Chondrocyte (in vitro differentiated cells): ENCODE data around the gene LCNL1. TPM values are rescaled to one million over a fixed set of nuclear protein-coding genes. Genes with fewer than 3 reads are reported as not detected.

ENCODE experiments used
- DNase-seq: peaks from one replicate; pipeline ENCODE4 v3.0.0; 2021; ENCODE audit warnings: mixed read lengths, low spot score
- H3K27ac Mint-ChIP-seq: one replicate; pipeline ENCODE4 v1.8.0; 2021; ENCODE audit warnings: mild to moderate bottlenecking, moderate library complexity, mixed read lengths; ENCODE audit not compliant: unreplicated experiment
- H3K27me3 Mint-ChIP-seq: 2 replicates; pipeline ENCODE4 v1.8.0; 2021; ENCODE audit warnings: low read depth, mixed read lengths
- H3K36me3 Mint-ChIP-seq: 2 replicates; pipeline ENCODE4 v1.8.0; 2021; ENCODE audit warnings: low read depth, mixed read lengths
- H3K4me1 Mint-ChIP-seq: 2 replicates; pipeline ENCODE4 v1.8.0; 2021; ENCODE audit warnings: low read depth, mild to moderate bottlenecking, mixed read lengths
- H3K4me3 Mint-ChIP-seq: one replicate; pipeline ENCODE4 v1.8.0; 2021; ENCODE audit warnings: mild to moderate bottlenecking, moderate library complexity, mixed read lengths; ENCODE audit not compliant: unreplicated experiment
- H3K9me3 Mint-ChIP-seq: 2 replicates; pipeline ENCODE4 v1.8.0; 2021; ENCODE audit warnings: low read depth, mixed read lengths
- total RNA-seq: library from RNA; stranded (reverse); gene quantifications from 3 replicates; pipeline ENCODE4 v1.2.1, GENCODE V29; 2021
- TF ChIP-seq, protein P1 (sequence below): fragments of 200-600 bp; sonication (generic); IDR thresholded peaks from 2 replicates; pipeline ENCODE4 v1.5.0; 2021; ENCODE audit warnings: antibody characterized with exemption, mild to moderate bottlenecking, moderate library complexity

Gene LCNL1
- total RNA-seq, 1 donor from 2014 or later, result 5.2 TPM

DNA sequence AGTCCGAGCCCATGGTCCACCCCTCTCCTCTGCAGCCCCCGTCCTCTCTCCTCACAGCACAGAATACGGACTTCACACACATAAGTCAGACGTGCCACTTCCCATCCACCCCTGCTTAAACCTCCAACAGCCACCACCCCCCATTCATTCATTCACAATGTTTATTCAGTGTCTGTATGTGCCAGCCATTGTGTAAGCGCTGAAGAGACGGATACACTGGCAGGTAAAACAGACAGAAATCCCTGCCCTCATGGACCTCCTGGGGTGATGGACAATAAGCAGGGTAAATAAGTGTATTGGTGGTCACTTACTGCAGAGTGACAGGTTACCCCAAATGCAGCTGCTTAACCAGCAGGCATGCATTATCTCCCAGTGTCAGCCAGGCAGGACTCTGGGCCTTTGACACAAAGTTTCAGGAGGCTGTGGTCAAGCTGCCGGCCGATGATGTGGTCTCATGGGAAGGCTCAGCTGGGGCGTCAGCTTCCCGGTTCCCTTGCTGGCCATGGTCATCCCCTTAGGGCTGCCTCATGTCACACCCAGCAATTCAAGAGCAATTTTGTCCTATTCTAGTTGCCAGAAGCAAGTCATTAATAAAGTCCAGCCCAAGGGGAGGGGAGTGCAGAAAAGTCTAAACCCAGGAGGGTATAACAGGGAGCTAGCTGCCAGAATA, 7.6 kb downstream of the LCNL1 start:
- TF ChIP-seq, protein P1, sequence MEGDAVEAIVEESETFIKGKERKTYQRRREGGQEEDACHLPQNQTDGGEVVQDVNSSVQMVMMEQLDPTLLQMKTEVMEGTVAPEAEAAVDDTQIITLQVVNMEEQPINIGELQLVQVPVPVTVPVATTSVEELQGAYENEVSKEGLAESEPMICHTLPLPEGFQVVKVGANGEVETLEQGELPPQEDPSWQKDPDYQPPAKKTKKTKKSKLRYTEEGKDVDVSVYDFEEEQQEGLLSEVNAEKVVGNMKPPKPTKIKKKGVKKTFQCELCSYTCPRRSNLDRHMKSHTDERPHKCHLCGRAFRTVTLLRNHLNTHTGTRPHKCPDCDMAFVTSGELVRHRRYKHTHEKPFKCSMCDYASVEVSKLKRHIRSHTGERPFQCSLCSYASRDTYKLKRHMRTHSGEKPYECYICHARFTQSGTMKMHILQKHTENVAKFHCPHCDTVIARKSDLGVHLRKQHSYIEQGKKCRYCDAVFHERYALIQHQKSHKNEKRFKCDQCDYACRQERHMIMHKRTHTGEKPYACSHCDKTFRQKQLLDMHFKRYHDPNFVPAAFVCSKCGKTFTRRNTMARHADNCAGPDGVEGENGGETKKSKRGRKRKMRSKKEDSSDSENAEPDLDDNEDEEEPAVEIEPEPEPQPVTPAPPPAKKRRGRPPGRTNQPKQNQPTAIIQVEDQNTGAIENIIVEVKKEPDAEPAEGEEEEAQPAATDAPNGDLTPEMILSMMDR, result no peak
- no peaks in the 10 kb centered on the region for H3K36me3 Mint-ChIP-seq
- H3K4me1 Mint-ChIP-seq, result peaks cover 19% of the 10 kb centered on the region
- no peak overlapping the region for H3K4me3 Mint-ChIP-seq
- no peak overlapping the region for H3K27ac Mint-ChIP-seq
- DNase-seq, result no peak
- H3K27me3 Mint-ChIP-seq, result no peaks in the 10 kb centered on the region
- peaks cover 5% of the 10 kb centered on the region for H3K9me3 Mint-ChIP-seq

DNA sequence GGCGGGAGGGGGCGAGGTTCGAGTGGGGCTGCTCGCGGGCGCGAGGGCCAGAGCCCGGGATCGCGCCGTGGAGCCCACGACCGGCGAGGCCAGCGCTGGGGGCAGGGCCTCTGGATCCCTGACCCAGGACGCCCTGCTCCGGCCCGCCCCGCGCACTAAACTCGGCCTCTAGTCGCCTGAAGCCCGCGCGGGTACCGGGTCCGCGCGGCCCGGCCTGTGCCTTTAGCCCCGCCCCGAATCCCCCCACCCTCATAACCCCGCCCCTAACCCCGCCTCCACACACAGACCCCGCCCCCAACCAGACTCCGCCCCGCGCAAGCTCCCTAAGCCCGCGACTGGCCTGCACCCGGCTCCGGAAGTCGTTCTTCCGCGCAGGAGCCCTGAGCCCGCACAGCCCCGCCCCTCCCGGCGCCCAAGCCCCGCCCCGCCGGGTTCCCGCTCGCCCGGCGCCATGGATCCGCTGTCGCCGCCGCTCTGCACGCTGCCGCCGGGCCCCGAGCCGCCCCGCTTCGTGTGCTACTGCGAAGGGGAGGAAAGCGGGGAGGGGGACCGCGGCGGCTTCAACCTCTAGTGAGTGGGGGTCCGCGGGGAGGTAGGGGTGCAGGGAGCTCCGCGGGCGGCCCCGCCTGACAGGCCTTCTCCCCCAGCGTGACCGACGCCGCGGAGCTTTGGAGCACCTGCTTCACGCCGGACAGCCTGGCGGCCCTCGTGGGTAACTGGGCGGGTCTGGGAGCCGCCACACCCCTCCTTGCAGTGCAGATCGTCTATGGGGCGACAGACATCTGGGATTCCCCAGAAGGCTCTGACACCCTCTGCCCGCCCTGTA, 9.4 kb downstream of the LCNL1 start, which contains the start of gene PAXX:
TSS of gene PAXX (plus strand) at position 430 of the 826 bp plus-strand sequence. CDS start at position 452, 22 bp downstream.
- TF ChIP-seq, protein P1, result peak; percentile 15
- peak within 1 kb of the TSS; percentile 69 for H3K27ac Mint-ChIP-seq
- H3K36me3 Mint-ChIP-seq, result no peaks in the 10 kb centered on the region
- H3K27me3 Mint-ChIP-seq, result no peaks in the 10 kb centered on the region
- peaks cover 31% of the 10 kb centered on the region for H3K4me1 Mint-ChIP-seq
- H3K4me3 Mint-ChIP-seq, result peak within 1 kb of the TSS; percentile 76
- DNase-seq, result no peak
- peaks cover 5% of the 10 kb centered on the region for H3K9me3 Mint-ChIP-seq

DNA sequence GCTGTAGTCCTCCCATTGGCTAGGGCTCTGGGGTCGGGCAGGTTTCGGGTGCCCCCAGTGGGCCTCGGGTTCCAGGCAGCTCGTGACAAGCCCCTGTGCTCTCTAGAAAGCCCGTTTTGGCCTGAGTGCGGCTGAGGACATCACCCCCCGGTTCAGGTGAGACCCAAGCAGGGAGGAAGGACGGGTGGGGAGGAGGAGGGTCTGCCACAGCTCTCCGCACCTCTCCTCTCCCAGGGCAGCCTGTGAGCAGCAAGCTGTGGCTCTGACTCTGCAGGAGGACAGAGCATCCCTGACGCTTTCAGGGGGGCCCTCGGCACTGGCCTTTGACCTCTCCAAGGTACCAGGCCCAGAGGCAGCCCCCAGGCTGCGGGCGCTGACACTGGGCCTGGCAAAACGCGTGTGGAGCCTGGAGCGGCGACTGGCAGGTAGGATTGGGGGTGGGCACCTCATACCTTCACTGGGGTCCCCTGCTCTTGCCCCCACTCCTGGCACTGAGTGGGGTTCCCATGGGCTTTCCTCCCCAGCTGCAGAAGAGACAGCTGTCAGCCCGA, 10.1 kb downstream of the LCNL1 start:
- peak overlapping the region; percentile 76 for H3K4me3 Mint-ChIP-seq
- H3K9me3 Mint-ChIP-seq, result peaks cover 5% of the 10 kb centered on the region
- TF ChIP-seq, protein P1, result no peak
- no peaks in the 10 kb centered on the region for H3K36me3 Mint-ChIP-seq
- no peak for DNase-seq
- peaks cover 38% of the 10 kb centered on the region for H3K4me1 Mint-ChIP-seq
- H3K27ac Mint-ChIP-seq, result no peak overlapping the region
- H3K27me3 Mint-ChIP-seq, result no peaks in the 10 kb centered on the region

DNA sequence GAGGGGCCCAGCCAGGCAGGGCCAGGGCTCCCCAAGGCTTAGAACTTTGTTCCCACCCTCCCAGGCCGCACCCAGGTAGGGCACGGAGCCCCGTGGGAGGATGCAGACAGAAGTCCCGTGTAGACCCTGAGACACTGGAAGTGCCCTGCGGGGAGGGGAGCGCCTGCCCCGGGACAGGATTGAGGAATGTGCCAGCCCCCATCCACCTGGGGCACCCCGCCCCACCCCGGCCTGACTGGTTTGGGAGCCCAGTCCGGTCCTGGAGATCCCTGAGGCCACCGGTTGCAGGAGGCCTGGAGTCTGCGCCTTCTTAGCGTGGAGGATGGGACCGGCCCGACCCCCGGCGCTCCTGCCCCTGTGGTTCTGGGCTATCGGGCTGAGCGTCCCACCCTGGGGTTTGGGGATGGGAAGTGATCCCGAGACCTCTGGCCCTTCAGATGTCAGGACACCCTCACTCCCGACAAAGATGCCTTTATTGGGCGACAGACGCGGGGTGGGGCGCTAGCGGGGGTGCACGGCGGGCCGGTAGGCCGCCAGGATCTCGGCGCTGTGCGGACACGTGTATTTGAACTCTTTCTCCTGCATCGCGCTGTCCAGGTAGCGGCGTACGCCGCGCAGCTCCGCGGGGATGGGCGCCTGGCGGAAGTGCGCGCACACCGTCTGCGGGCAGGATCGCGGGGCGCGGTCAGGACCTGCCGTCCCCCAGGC, 11.5 kb downstream of the LCNL1 start:
- no peak overlapping the region for H3K27ac Mint-ChIP-seq
- H3K4me3 Mint-ChIP-seq, result no peak overlapping the region
- DNase-seq, result no peak
- H3K36me3 Mint-ChIP-seq, result no peaks in the 10 kb centered on the region
- peaks cover 5% of the 10 kb centered on the region for H3K9me3 Mint-ChIP-seq
- TF ChIP-seq, protein P1, result no peak
- no peaks in the 10 kb centered on the region for H3K27me3 Mint-ChIP-seq
- peaks cover 52% of the 10 kb centered on the region for H3K4me1 Mint-ChIP-seq

DNA sequence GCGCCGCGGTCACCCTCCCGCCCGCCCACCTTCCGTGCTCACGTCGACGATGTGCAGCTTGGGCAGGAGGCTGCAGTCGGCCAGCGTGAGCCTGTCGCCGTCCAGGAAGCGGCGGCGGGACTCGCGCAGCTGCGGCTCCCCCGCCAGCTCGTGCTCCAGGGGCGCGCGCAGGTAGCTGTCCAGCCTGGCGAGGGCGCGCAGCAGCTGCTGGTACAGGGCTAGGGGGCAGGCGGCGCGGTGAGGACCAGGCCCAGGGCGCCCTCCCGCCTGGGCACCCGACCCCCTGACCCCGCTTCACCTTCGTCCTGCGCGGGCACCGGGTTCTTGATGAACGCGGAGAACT, 12.1 kb downstream of the LCNL1 start:
- H3K4me1 Mint-ChIP-seq, result peaks cover 57% of the 10 kb centered on the region
- H3K36me3 Mint-ChIP-seq, result no peaks in the 10 kb centered on the region
- no peaks in the 10 kb centered on the region for H3K27me3 Mint-ChIP-seq
- H3K4me3 Mint-ChIP-seq, result no peak overlapping the region
- H3K27ac Mint-ChIP-seq, result no peak overlapping the region
- no peak for DNase-seq
- TF ChIP-seq, protein P1, result no peak
- peaks cover 5% of the 10 kb centered on the region for H3K9me3 Mint-ChIP-seq
